NT2/D1 (cell line): ENCODE data around the gene IKBIP.

ENCODE experiments used
- DNase-seq: peaks from one replicate; pipeline ENCODE4 v3.0.0-alpha.2; 2011; ENCODE audit warnings: low read depth, low spot score
- H3K27me3 ChIP-seq: 2 replicates; pipeline ENCODE4 v1.6.0; 2011; ENCODE audit warnings: mild to moderate bottlenecking; ENCODE audit not compliant: insufficient read length, insufficient read depth
- H3K36me3 ChIP-seq: 2 replicates; pipeline ENCODE4 v1.6.1; 2011; ENCODE audit warnings: mild to moderate bottlenecking, low read length, mixed read lengths; ENCODE audit not compliant: insufficient read depth, insufficient read length
- H3K4me1 ChIP-seq: 2 replicates; pipeline ENCODE4 v1.5.1; 2011; ENCODE audit not compliant: insufficient read depth, insufficient read length
- H3K4me3 ChIP-seq: 2 replicates; pipeline ENCODE4 v1.5.1; 2011; ENCODE audit warnings: low read depth; ENCODE audit not compliant: insufficient read length
- H3K9ac ChIP-seq: 2 replicates; pipeline ENCODE4 v1.6.0; 2011; ENCODE audit warnings: low read depth; ENCODE audit not compliant: insufficient read length
- H3K9me3 ChIP-seq: 2 replicates; pipeline ENCODE4 v1.5.1; 2011; ENCODE audit warnings: mild to moderate bottlenecking, low read length; ENCODE audit not compliant: insufficient read depth
- SUZ12 ChIP-seq: IDR thresholded peaks from 2 replicates; pipeline ENCODE4 v1.6.1; 2011; ENCODE audit not compliant: insufficient read length, insufficient read depth; ENCODE audit errors: extremely low read depth
- YY1 ChIP-seq: IDR thresholded peaks from 2 replicates; pipeline ENCODE4 v1.6.1; 2011; ENCODE audit not compliant: insufficient read length, insufficient read depth
- ZNF274 ChIP-seq: IDR thresholded peaks from 2 replicates; pipeline ENCODE4 v1.6.1; 2011; ENCODE audit warnings: mild to moderate bottlenecking, low read depth, low read length

IKBIP gene

DNA sequence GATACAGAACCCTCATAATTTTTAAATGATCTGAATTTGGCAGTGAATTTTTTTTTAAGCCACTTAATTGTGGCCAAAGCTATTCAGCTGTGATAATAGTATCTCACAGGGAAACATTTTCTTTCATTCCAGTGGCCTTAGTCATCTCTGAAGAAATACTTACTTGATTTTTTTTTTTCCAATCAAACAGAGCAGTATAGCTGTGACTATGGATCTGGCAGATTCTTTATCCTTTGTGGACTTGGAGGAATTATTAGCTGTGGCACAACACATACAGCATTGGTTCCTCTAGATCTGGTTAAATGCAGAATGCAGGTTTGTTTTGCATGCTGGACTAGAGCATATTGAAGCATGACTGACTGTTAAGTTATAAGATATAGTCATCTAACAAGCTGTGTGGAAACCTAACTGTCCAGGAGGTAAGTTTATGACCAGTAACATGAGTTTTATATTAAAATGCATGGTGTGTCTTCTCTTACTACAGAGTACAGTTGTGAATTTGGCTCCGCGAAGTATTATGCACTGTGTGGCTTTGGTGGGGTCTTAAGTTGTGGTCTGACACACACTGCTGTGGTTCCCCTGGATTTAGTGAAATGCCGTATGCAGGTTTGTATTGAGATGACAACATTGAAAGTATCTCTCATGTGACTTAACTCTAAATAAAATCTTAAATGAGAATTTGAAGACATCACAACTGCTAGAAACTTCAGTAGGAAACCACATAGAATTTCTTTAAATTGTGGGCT lies 49.2 kb downstream of the IKBIP start:
- no peak for DNase-seq
- peak overlapping the region; percentile 100 for H3K4me3 ChIP-seq
- peaks cover 65% of the 10 kb centered on the region for H3K36me3 ChIP-seq
- H3K4me1 ChIP-seq = no peaks in the 10 kb centered on the region
- TF ChIP-seq ZNF274 (no peak), SUZ12 (no peak), YY1 (no peak)
- peak overlapping the region; percentile 14 for H3K9ac ChIP-seq
- H3K27me3 ChIP-seq = no peaks in the 10 kb centered on the region
- no peaks in the 10 kb centered on the region for H3K9me3 ChIP-seq

DNA sequence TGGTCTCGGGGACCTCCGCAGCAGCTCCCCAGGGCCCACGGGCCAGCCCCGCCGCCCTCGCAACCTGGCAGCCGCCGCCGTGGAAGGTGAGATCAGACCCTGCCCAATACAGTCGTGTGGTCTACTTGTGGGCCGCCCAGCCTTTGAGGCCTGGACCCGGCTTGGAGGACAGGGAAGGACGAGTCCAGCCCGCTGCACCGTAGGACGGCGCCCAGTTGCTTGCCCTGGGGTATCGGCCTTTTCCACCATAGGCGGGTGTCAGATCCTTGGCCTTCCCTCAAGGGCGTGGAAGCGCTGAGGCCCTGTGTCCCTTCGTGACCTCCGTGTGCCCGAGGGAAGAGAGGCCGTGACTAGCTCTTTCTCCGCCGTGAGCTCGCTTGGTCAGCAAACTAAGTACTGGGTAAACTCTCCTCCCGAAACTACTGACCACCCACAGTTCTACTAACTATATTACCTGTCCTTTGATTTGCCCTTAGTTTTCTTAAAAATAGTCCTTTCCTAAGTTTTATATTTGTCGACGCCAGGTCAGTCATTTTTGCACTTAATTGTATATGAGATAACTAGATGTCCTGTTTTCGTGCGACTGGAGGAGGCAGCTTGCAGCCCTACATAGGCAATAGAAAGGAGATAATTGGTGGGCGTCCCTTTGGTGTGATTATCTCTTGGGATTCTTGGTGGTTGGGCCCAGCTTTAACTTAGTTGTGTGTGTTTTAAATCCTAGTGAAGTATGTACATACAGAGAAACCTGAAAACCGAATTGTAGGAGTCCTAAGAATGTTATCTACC lies 50.3 kb downstream of the IKBIP start:
- H3K36me3 ChIP-seq = peaks cover 53% of the 10 kb centered on the region

DNA sequence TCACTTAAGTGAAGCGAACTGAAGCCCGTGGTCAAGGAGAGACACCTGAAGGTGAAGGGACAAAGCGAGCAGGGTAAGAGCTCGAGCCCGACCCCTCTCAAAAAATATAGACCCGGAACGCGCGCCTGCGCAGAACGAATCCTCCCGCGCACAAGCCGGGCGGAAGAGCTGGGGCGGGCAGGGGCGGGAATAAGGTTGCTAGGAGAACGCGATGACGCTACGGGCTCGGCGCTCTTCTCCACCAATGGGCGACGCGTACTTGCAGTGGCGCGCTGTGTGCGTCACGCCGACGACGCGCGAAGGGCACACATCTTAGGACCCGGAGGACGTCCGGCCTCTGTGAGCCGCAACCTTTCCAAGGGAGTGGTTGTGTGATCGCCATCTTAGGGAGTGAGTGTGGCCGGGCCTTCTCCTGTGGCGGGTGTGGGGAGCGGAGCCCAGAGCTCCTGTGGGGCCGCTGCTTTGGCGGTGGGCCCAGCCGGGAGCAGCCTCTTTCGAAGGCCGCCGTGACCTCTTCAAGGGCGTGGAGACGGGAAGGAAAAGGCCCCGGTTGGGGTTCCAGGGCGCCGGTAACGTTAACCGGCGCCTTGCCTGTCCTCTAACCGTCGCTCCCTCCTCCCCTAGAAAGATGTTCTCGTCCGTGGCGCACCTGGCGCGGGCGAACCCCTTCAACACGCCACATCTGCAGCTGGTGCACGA lies 51.1 kb downstream of the IKBIP start, which contains the start of gene SLC25A3:
SLC25A3 (plus strand) TSS at position 336 of the 699 bp plus-strand sequence; CDS start at position 629, 293 bp downstream.
- no peaks in the 10 kb centered on the region for H3K4me1 ChIP-seq
- TF ChIP-seq ZNF274 (no peak), YY1 (peak; percentile 61), SUZ12 (no peak)

More for the DNA sequence above, 50.3 kb downstream of the IKBIP start:
- TF ChIP-seq ZNF274 (no peak), YY1 (no peak), SUZ12 (no peak)
- H3K4me3 ChIP-seq = peak overlapping the region; percentile 100
- H3K27me3 ChIP-seq = no peaks in the 10 kb centered on the region
- peak overlapping the region; percentile 100 for H3K9ac ChIP-seq
- no peaks in the 10 kb centered on the region for H3K4me1 ChIP-seq
- DNase-seq = no peak
- H3K9me3 ChIP-seq = no peaks in the 10 kb centered on the region

DNA sequence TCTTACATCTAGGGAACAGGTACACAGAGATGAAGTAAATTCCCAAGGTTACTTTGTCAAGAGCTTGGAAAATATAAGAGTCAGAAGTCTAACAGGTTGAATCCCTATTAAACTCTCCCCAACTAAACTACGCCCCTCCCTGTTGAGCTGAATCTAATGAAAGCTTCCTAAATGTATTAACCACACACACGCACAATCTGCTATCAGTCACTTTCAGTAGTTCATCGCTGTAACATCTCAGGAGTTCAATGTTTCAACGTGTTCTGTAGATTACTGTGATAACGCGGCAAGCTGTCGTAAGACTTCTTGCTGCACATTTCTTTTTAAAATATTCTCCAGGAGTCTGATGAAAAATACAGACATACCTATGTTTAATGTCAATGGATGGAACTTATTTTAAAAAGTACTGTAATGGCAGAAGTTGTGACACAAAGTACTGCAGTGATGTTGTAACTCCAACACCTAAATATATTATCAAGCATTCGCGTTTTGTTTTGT lies 51.7 kb downstream of the IKBIP start:
- Histone ChIP-seq H3K4me3 (peak overlapping the region; percentile 3), H3K4me1 (no peaks in the 10 kb centered on the region), H3K27me3 (no peaks in the 10 kb centered on the region), H3K9ac (peak overlapping the region; percentile 14), H3K9me3 (no peaks in the 10 kb centered on the region), H3K36me3 (peaks cover 41% of the 10 kb centered on the region)
- DNase-seq = no peak
- no peak for TF ChIP-seq SUZ12
- no peak for TF ChIP-seq ZNF274
- no peak for TF ChIP-seq YY1

More for the DNA sequence above, 51.1 kb downstream of the IKBIP start, which contains the start of gene SLC25A3:
- DNase-seq = peak; percentile 97
- peak within 1 kb of the TSS; percentile 100 for H3K9ac ChIP-seq
- H3K27me3 ChIP-seq = no peaks in the 10 kb centered on the region
- H3K4me3 ChIP-seq = peak within 1 kb of the TSS; percentile 100
- H3K36me3 ChIP-seq = peaks cover 47% of the 10 kb centered on the region
- no peaks in the 10 kb centered on the region for H3K9me3 ChIP-seq

DNA sequence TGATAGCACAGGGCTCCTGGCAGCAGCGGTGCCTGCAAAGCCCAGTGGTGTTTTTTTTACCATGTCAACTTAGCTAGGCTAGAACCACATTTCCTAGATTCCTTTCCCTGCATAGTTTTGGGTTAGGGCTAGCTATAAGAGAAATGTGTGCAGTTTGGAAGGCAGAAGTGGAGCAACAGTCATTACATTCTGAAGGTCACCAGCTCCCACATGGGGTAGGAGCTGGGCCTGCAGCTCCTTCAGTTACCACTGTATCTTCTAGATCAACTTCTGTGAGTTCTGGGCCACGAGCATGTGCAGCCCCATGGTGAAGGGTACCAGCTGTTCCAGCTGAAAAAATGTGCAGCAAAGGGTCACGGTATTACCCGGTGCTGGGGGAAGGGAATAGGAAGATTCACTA lies 53.4 kb downstream of the IKBIP start:
- Histone ChIP-seq H3K9ac (no peak overlapping the region), H3K4me3 (no peak overlapping the region)
- TF ChIP-seq YY1 (no peak), SUZ12 (no peak), ZNF274 (no peak)

DNA sequence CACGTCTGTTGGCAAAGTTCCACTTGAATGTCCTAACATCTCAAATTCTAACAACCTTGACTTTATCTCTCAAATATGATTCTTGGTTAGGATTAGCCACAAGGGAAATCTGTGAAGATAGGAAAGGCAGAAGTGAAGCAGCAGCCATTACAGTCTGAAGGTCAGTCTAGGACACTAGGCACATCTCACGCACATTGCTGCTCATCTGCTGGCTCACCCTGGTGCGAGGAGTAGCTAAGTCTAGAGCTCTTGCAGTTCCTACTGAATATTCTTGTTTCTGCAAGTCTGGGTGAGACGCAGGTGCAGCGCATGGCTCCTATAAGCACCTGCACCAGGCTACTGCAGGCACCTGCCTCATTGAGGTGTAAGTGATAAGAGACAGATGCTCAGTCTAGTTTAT lies 57.5 kb downstream of the IKBIP start:
- Histone ChIP-seq H3K9ac (no peak overlapping the region), H3K4me3 (no peak overlapping the region), H3K9me3 (no peaks in the 10 kb centered on the region), H3K4me1 (no peaks in the 10 kb centered on the region), H3K36me3 (no peaks in the 10 kb centered on the region), H3K27me3 (no peaks in the 10 kb centered on the region)
- TF ChIP-seq YY1 (no peak), SUZ12 (no peak), ZNF274 (no peak)
- DNase-seq = no peak

More for the DNA sequence above, 53.4 kb downstream of the IKBIP start:
- no peaks in the 10 kb centered on the region for H3K27me3 ChIP-seq
- no peak for DNase-seq
- no peaks in the 10 kb centered on the region for H3K4me1 ChIP-seq
- peaks cover 24% of the 10 kb centered on the region for H3K36me3 ChIP-seq
- no peaks in the 10 kb centered on the region for H3K9me3 ChIP-seq

DNA sequence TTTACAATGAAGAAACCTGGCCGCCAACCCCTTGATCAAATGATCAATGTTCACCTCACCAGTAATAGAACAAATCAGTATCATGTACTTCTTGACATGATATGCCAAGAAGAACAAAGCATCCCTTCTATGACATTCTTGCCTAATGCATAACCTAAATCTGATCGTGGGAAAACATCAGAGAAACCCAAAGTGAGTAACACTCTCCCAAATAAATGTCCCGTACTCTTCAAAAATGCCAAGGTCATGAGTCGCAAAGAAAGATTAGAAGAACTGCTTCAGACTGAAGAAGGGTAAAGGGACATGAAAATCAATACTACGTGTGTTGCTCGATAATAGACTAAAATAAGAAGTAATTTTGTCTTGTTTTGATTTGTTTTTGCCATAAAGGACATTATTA lies 62.5 kb downstream of the IKBIP start:
- no peaks in the 10 kb centered on the region for H3K9me3 ChIP-seq
- no peak for TF ChIP-seq ZNF274
- no peak for TF ChIP-seq YY1
- no peaks in the 10 kb centered on the region for H3K36me3 ChIP-seq
- no peaks in the 10 kb centered on the region for H3K4me1 ChIP-seq
- H3K4me3 ChIP-seq = no peak overlapping the region
- DNase-seq = no peak
- H3K27me3 ChIP-seq = no peaks in the 10 kb centered on the region
- H3K9ac ChIP-seq = no peak overlapping the region
